WTC11 (cell line): ENCODE data around the gene FSTL4.

Experiments used
- CTCF ChIP-seq: fragments of 200-600 bp; IDR thresholded peaks from 2 replicates; pipeline ENCODE4 v1.8.0; 2022; ENCODE audit warnings: antibody characterized with exemption
- ETV6 ChIP-seq: sonication (generic); formaldehyde crosslinking; IDR thresholded peaks from 2 replicates; pipeline ENCODE4 v1.8.1; 2022; ENCODE audit warnings: mild to moderate bottlenecking, missing genetic modification reagents
- FOXK1 ChIP-seq: sonication (generic); formaldehyde crosslinking; IDR thresholded peaks from 2 replicates; pipeline ENCODE4 v1.8.0; 2022; ENCODE audit warnings: mild to moderate bottlenecking, moderate library complexity, missing genetic modification reagents
- FOXP1 ChIP-seq: sonication (generic); formaldehyde crosslinking; IDR thresholded peaks from 2 replicates; pipeline ENCODE4 v1.8.0; 2022; ENCODE audit warnings: missing genetic modification reagents, mild to moderate bottlenecking, moderate library complexity, borderline replicate concordance
- HMGA2 ChIP-seq: fragments of 250-450 bp; sonication (Bioruptor Pico); IDR thresholded peaks from 2 replicates; pipeline ENCODE4 v1.4.0; 2021; ENCODE audit warnings: mild to moderate bottlenecking, moderate library complexity
- IRF2 ChIP-seq: sonication (generic); formaldehyde crosslinking; IDR thresholded peaks from 2 replicates; pipeline ENCODE4 v1.8.0; 2022; ENCODE audit warnings: low read depth, missing genetic modification reagents, borderline replicate concordance
- MYBL2 ChIP-seq: sonication (generic); formaldehyde crosslinking; IDR thresholded peaks from 2 replicates; pipeline ENCODE4 v1.8.1; 2023; ENCODE audit warnings: mild to moderate bottlenecking, moderate library complexity, missing genetic modification reagents
- PRDM15 ChIP-seq: sonication (generic); formaldehyde crosslinking; IDR thresholded peaks from 2 replicates; pipeline ENCODE4 v1.8.0; 2022; ENCODE audit warnings: missing genetic modification reagents
- SMAD3 ChIP-seq: sonication (generic); formaldehyde crosslinking; IDR thresholded peaks from 2 replicates; pipeline ENCODE4 v1.8.0; 2022; ENCODE audit warnings: missing genetic modification reagents, mild to moderate bottlenecking, borderline replicate concordance
- TCF7 ChIP-seq: sonication (generic); formaldehyde crosslinking; IDR thresholded peaks from 2 replicates; pipeline ENCODE4 v1.8.0; 2022; ENCODE audit warnings: mild to moderate bottlenecking, low read depth, missing genetic modification reagents, moderate library complexity
- TEAD4 ChIP-seq: sonication (generic); formaldehyde crosslinking; IDR thresholded peaks from 2 replicates; pipeline ENCODE4 v1.8.0; 2022; ENCODE audit warnings: mild to moderate bottlenecking, missing genetic modification reagents
- USF1 ChIP-seq: sonication (generic); formaldehyde crosslinking; IDR thresholded peaks from 2 replicates; pipeline ENCODE4 v1.8.0; 2022; ENCODE audit warnings: mild to moderate bottlenecking, missing genetic modification reagents
- ZNF532 ChIP-seq: fragments of 250-450 bp; sonication (Bioruptor Pico); IDR thresholded peaks from 2 replicates; pipeline ENCODE4 v1.9.0; 2021; ENCODE audit warnings: mild to moderate bottlenecking, borderline replicate concordance
- TF ChIP-seq, protein P1 (sequence below): sonication (generic); formaldehyde crosslinking; IDR thresholded peaks from 2 replicates; pipeline ENCODE4 v1.8.0; 2022; ENCODE audit warnings: mild to moderate bottlenecking, missing genetic modification reagents

DNA sequence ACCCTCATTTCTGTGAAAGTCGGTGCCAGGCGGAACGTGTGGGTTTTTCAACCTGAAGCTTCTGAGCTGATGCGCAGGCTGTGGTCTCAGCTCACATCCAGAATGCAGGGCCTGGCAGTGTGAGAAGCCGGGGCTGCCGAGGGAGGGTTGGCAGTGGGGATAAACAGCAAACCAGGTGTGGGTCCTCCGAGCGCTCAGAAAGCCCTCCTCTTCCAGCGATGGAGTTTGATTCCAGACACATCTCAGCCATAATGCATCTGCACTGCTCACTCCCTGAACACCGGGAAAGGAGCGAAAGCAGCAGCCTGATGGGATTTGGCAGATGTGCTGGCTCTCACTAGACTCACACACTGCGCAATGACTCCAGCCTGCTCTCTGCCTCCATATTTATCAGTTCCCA, 280.4 kb downstream of the FSTL4 start:
- TF ChIP-seq PRDM15 (CRISPR knock-in tag): no peak
- TF ChIP-seq CTCF: no peak
- TF ChIP-seq FOXK1 (CRISPR knock-in tag): no peak
- TF ChIP-seq FOXP1 (CRISPR knock-in tag): no peak
- no peak for TF ChIP-seq IRF2 (CRISPR knock-in tag)
- no peak for TF ChIP-seq TEAD4 (CRISPR knock-in tag)
- no peak for TF ChIP-seq TCF7 (CRISPR knock-in tag)
- TF ChIP-seq USF1 (CRISPR knock-in tag): no peak
- no peak for TF ChIP-seq MYBL2 (CRISPR knock-in tag)
- TF ChIP-seq ETV6 (CRISPR knock-in tag): no peak
- TF ChIP-seq SMAD3 (CRISPR knock-in tag): no peak
- TF ChIP-seq, protein P1, sequence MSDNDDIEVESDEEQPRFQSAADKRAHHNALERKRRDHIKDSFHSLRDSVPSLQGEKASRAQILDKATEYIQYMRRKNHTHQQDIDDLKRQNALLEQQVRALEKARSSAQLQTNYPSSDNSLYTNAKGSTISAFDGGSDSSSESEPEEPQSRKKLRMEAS (CRISPR knock-in tag): no peak
- no peak for TF ChIP-seq ZNF532 (CRISPR knock-in tag)
- no peak for TF ChIP-seq HMGA2
